NCI-H460 (cell line): ENCODE data around the gene SNX22. TPM values are rescaled to one million over a fixed set of nuclear protein-coding genes. Genes with fewer than 3 reads are reported as not detected.

ENCODE experiments used
- DNase-seq: peaks from one replicate; pipeline ENCODE4 v3.0.0-alpha.2; 2016; ENCODE audit warnings: low read depth; ENCODE audit errors: extremely low read depth
- total RNA-seq: library from RNA; depleted of rRNA; stranded (reverse); fragments of >200 nt; shearing (Covaris generic); gene quantifications from 2 replicates; pipeline ENCODE4 v1.2.3, GENCODE V29; 2014

The SNX22 gene
- total RNA-seq, 1 experiment from 2014 or later, result 0.42 TPM

GRCh38 chr15:64153480-64154367, 2.2 kb downstream of the SNX22 start:
- DNase-seq, result peak; percentile 77

- no peak for DNase-seq
These were observed 4.5 kb downstream of the SNX22 start for GRCh38 chr15:64155802-64156651.

GRCh38 chr15:64156652-64157331, 5.3 kb downstream of the SNX22 start:
- DNase-seq, result no peak

GRCh38 chr15:64157599-64158125, 6.1 kb downstream of the SNX22 start:
- no peak for DNase-seq

- DNase-seq, result no peak
These were observed 7.0 kb downstream of the SNX22 start for GRCh38 chr15:64158363-64159134.

- no peak for DNase-seq
These were observed 10.4 kb downstream of the SNX22 start for GRCh38 chr15:64161688-64162477.

- DNase-seq, result no peak
These were observed 10.9 kb downstream of the SNX22 start for GRCh38 chr15:64162478-64162868.

- DNase-seq, result peak; percentile 96
These were observed 11.5 kb downstream of the SNX22 start, which contains the start of gene PPIB for GRCh38 chr15:64162869-64163658. Gene PPIB (minus strand): TSS chr15:64163022. CDS start chr15:64162986, 36 bp downstream.

GRCh38 chr15:64163659-64164362, 12.3 kb downstream of the SNX22 start:
- DNase-seq, result no peak

GRCh38 chr15:64164436-64164835, 12.9 kb downstream of the SNX22 start:
- no peak for DNase-seq

GRCh38 chr15:64166102-64166890, 14.8 kb downstream of the SNX22 start:
- no peak for DNase-seq

GRCh38 chr15:64180235-64180824, 28.8 kb downstream of the SNX22 start:
- no peak for DNase-seq

GRCh38 chr15:64182859-64183370, 31.4 kb downstream of the SNX22 start:
- DNase-seq, result no peak

GRCh38 chr15:64185146-64185911, 33.8 kb downstream of the SNX22 start:
- no peak for DNase-seq

GRCh38 chr15:64187396-64188191, 36.1 kb downstream of the SNX22 start:
- DNase-seq, result no peak
